ENCODE data around the gene HYDIN. TPM values are rescaled to one million over a fixed set of nuclear protein-coding genes. Genes with fewer than 3 reads are reported as not detected.
"Not testable (repeated sequence)": the region's sequence is repeated elsewhere in the genome, so short reads cannot be mapped to it uniquely, and the experiment has no call there.

Gene HYDIN
- total and polyA plus RNA-seq, 9 of the 15 experiments (the other 6 are each of a cell fraction or from before 2014, with no cell fraction given), result 0.08 to 0.43 (median 0.14) TPM; not detected in 1

- POLR2A ChIA-PET; H3K4me3 ChIP-seq; CTCF ChIA-PET (ENCODE audit: low intra/inter-chr PET ratio); H3K9me3 ChIP-seq (replicated peaks; ENCODE audit: control insufficient read depth, insufficient read depth, low read depth, low read length); H3K27me3 ChIP-seq (ENCODE audit: control insufficient read depth in 2 of 2, insufficient read depth in 2 of 2, low read length in 2 of 2); ATAC-seq; intact Hi-C loops (cut with micrococcal nuclease); H4K20me1 ChIP-seq (replicated peaks; ENCODE audit: control insufficient read depth, insufficient read depth, low read length); H3K9me1 ChIP-seq (ENCODE audit: control insufficient read depth, insufficient read depth, low read length); H3K36me3 ChIP-seq (ENCODE audit: control insufficient read depth, insufficient read depth, low read length); H3K9ac ChIP-seq (ENCODE audit: insufficient read depth in 1 of 2, low read depth in 2 of 2, low read length in 2 of 2); FAIRE-seq; BruUV-seq (replicated peaks); H3K4me1 ChIP-seq (replicated peaks in 1 of 2; ENCODE audit: control insufficient read depth in 2 of 2, insufficient read depth in 2 of 2, low read length in 2 of 2); H3K27ac ChIP-seq (ENCODE audit: extremely low read depth, low read depth, low read length); H3K79me2 ChIP-seq (ENCODE audit: control insufficient read depth, insufficient read depth, low read length); DNase-seq (ENCODE audit: extremely low read depth in 1 of 4, low spot score in 3 of 4); H3K4me2 ChIP-seq (ENCODE audit: insufficient read depth, low read length); H2AFZ ChIP-seq (ENCODE audit: low read depth, low read length); in situ Hi-C loops (cut with MboI): not testable (repeated sequence)
- WGBS (ENCODE audit: insufficient coverage, low coverage, missing lambda C conversion rate), result 0% methylated on average over 5 of the region's 6 CpGs
These were observed 211.3 kb downstream of the HYDIN start for GRCh38 chr16:71019067-71019682.

GRCh38 chr16:71015419-71015818, 215.1 kb downstream of the HYDIN start:
- CTCF ChIA-PET (ENCODE audit: low intra/inter-chr PET ratio); H3K9me3 ChIP-seq (replicated peaks; ENCODE audit: control insufficient read depth, insufficient read depth, low read depth, low read length); H3K36me3 ChIP-seq (ENCODE audit: control insufficient read depth, insufficient read depth, low read length); H4K20me1 ChIP-seq (replicated peaks; ENCODE audit: control insufficient read depth, insufficient read depth, low read length); H3K9ac ChIP-seq (ENCODE audit: insufficient read depth in 1 of 2, low read depth in 2 of 2, low read length in 2 of 2); DNase-seq (ENCODE audit: extremely low read depth in 1 of 4, low spot score in 3 of 4); H3K27me3 ChIP-seq (ENCODE audit: control insufficient read depth in 2 of 2, insufficient read depth in 2 of 2, low read length in 2 of 2); POLR2A ChIA-PET; H3K4me2 ChIP-seq (ENCODE audit: insufficient read depth, low read length); in situ Hi-C loops (cut with MboI); H3K4me3 ChIP-seq; BruUV-seq (replicated peaks); H3K4me1 ChIP-seq (replicated peaks in 1 of 2; ENCODE audit: control insufficient read depth in 2 of 2, insufficient read depth in 2 of 2, low read length in 2 of 2); FAIRE-seq; intact Hi-C loops (cut with micrococcal nuclease); ATAC-seq; H3K27ac ChIP-seq (ENCODE audit: extremely low read depth, low read depth, low read length); H3K79me2 ChIP-seq (ENCODE audit: control insufficient read depth, insufficient read depth, low read length); H3K9me1 ChIP-seq (ENCODE audit: control insufficient read depth, insufficient read depth, low read length); H2AFZ ChIP-seq (ENCODE audit: low read depth, low read length): not testable (repeated sequence)
- WGBS (ENCODE audit: insufficient coverage, low coverage, missing lambda C conversion rate), result 0% methylated on average over 2 of the region's 10 CpGs

- H3K27me3 ChIP-seq (ENCODE audit: control insufficient read depth in 2 of 2, insufficient read depth in 2 of 2, low read length in 2 of 2); intact Hi-C loops (cut with micrococcal nuclease); H4K20me1 ChIP-seq (replicated peaks; ENCODE audit: control insufficient read depth, insufficient read depth, low read length); H3K79me2 ChIP-seq (ENCODE audit: control insufficient read depth, insufficient read depth, low read length); H3K9me3 ChIP-seq (replicated peaks; ENCODE audit: control insufficient read depth, insufficient read depth, low read depth, low read length); H3K36me3 ChIP-seq (ENCODE audit: control insufficient read depth, insufficient read depth, low read length); H3K4me1 ChIP-seq (replicated peaks in 1 of 2; ENCODE audit: control insufficient read depth in 2 of 2, insufficient read depth in 2 of 2, low read length in 2 of 2); in situ Hi-C loops (cut with MboI); FAIRE-seq; DNase-seq (ENCODE audit: extremely low read depth in 1 of 4, low spot score in 3 of 4); ATAC-seq; H3K4me2 ChIP-seq (ENCODE audit: insufficient read depth, low read length); H2AFZ ChIP-seq (ENCODE audit: low read depth, low read length); H3K9me1 ChIP-seq (ENCODE audit: control insufficient read depth, insufficient read depth, low read length); CTCF ChIA-PET (ENCODE audit: low intra/inter-chr PET ratio); POLR2A ChIA-PET; BruUV-seq (replicated peaks); H3K27ac ChIP-seq (ENCODE audit: extremely low read depth, low read depth, low read length); H3K9ac ChIP-seq (ENCODE audit: insufficient read depth in 1 of 2, low read depth in 2 of 2, low read length in 2 of 2); H3K4me3 ChIP-seq: not testable (repeated sequence)
- WGBS (ENCODE audit: insufficient coverage, low coverage, missing lambda C conversion rate), result no CpG with 5 or more reads among the region's 3 CpGs
These were observed 220.9 kb downstream of the HYDIN start for GRCh38 chr16:71009440-71010223.

- DNase-seq (ENCODE audit: extremely low read depth in 1 of 4, low spot score in 3 of 4); H3K4me3 ChIP-seq; H3K4me2 ChIP-seq (ENCODE audit: insufficient read depth, low read length); H3K4me1 ChIP-seq (replicated peaks in 1 of 2; ENCODE audit: control insufficient read depth in 2 of 2, insufficient read depth in 2 of 2, low read length in 2 of 2); CTCF ChIA-PET (ENCODE audit: low intra/inter-chr PET ratio); H3K79me2 ChIP-seq (ENCODE audit: control insufficient read depth, insufficient read depth, low read length); intact Hi-C loops (cut with micrococcal nuclease); POLR2A ChIA-PET; H2AFZ ChIP-seq (ENCODE audit: low read depth, low read length); H4K20me1 ChIP-seq (replicated peaks; ENCODE audit: control insufficient read depth, insufficient read depth, low read length); in situ Hi-C loops (cut with MboI); H3K27ac ChIP-seq (ENCODE audit: extremely low read depth, low read depth, low read length); H3K9me3 ChIP-seq (replicated peaks; ENCODE audit: control insufficient read depth, insufficient read depth, low read depth, low read length); H3K9ac ChIP-seq (ENCODE audit: insufficient read depth in 1 of 2, low read depth in 2 of 2, low read length in 2 of 2); FAIRE-seq; BruUV-seq (replicated peaks); H3K36me3 ChIP-seq (ENCODE audit: control insufficient read depth, insufficient read depth, low read length); H3K9me1 ChIP-seq (ENCODE audit: control insufficient read depth, insufficient read depth, low read length); H3K27me3 ChIP-seq (ENCODE audit: control insufficient read depth in 2 of 2, insufficient read depth in 2 of 2, low read length in 2 of 2): not testable (repeated sequence)
- WGBS (ENCODE audit: insufficient coverage, low coverage, missing lambda C conversion rate), result 0% methylated on average over 1 of the region's 3 CpGs
- peak; percentile 67; the same call in 2 of the 3 replicates for ATAC-seq
These were observed 224.0 kb downstream of the HYDIN start for GRCh38 chr16:71006516-71006915.
